HEK293 (cell line): ENCODE data around the gene SMIM32.

ENCODE experiments used
- CTCF ChIP-seq: fragments of 450-650 bp; formaldehyde crosslinking; IDR thresholded peaks from 2 replicates; pipeline ENCODE4 v1.5.1; 2016; ENCODE audit warnings: missing biosample characterization, missing genetic modification characterization
- FEZF1 ChIP-seq: fragments of 450-650 bp; formaldehyde crosslinking; IDR thresholded peaks from 2 replicates; pipeline ENCODE4 v1.5.1; 2016; ENCODE audit warnings: missing biosample characterization, missing genetic modification characterization
- HOXC10 ChIP-seq: sonication (generic); formaldehyde crosslinking; IDR thresholded peaks from 2 replicates; pipeline ENCODE4 v1.8.1; 2023; ENCODE audit warnings: mild to moderate bottlenecking, missing genetic modification reagents
- KLF8 ChIP-seq: fragments of 450-650 bp; formaldehyde crosslinking; IDR thresholded peaks from 2 replicates; pipeline ENCODE4 v1.5.1; 2016; ENCODE audit warnings: missing biosample characterization, missing genetic modification characterization
- PBX3 ChIP-seq: sonication (generic); formaldehyde crosslinking; IDR thresholded peaks from 2 replicates; pipeline ENCODE4 v1.8.1; 2022; ENCODE audit warnings: mild to moderate bottlenecking, moderate library complexity, missing genetic modification reagents
- RBAK ChIP-seq: fragments of 450-650 bp; formaldehyde crosslinking; IDR thresholded peaks from 2 replicates; pipeline ENCODE4 v1.5.1; 2016; ENCODE audit warnings: missing biosample characterization, missing genetic modification characterization
- SP7 ChIP-seq: fragments of 450-650 bp; formaldehyde crosslinking; IDR thresholded peaks from 2 replicates; pipeline ENCODE4 v1.5.1; 2016; ENCODE audit warnings: missing biosample characterization, missing genetic modification characterization
- YY2 ChIP-seq: fragments of 450-650 bp; formaldehyde crosslinking; IDR thresholded peaks from 2 replicates; pipeline ENCODE4 v1.5.1; 2016; ENCODE audit warnings: missing biosample characterization, missing genetic modification characterization
- ZBTB11 ChIP-seq: fragments of 450-650 bp; formaldehyde crosslinking; conservative IDR thresholded peaks from 2 replicates; pipeline ENCODE4 v1.5.1; 2016; ENCODE audit warnings: low read depth, missing biosample characterization, missing genetic modification characterization
- ZBTB21 ChIP-seq: fragments of 450-650 bp; formaldehyde crosslinking; IDR thresholded peaks from 2 replicates; pipeline ENCODE4 v1.5.1; 2017; ENCODE audit warnings: missing biosample characterization, missing genetic modification characterization
- ZBTB48 ChIP-seq: fragments of 450-650 bp; formaldehyde crosslinking; IDR thresholded peaks from 2 replicates; pipeline ENCODE4 v1.5.1; 2016; ENCODE audit warnings: missing biosample characterization, missing genetic modification characterization
- ZFHX2 ChIP-seq: fragments of 450-650 bp; formaldehyde crosslinking; conservative IDR thresholded peaks from 2 replicates; pipeline ENCODE4 v1.5.1; 2016; ENCODE audit warnings: missing biosample characterization, missing genetic modification characterization
- ZNF132 ChIP-seq: fragments of 450-650 bp; formaldehyde crosslinking; IDR thresholded peaks from 2 replicates; pipeline ENCODE4 v1.5.1; 2017; ENCODE audit warnings: missing biosample characterization, missing genetic modification characterization, borderline replicate concordance
- ZNF146 ChIP-seq: fragments of 450-650 bp; formaldehyde crosslinking; IDR thresholded peaks from 2 replicates; pipeline ENCODE4 v1.5.1; 2016; ENCODE audit warnings: missing biosample characterization, missing genetic modification characterization
- ZNF16 ChIP-seq: fragments of 450-650 bp; formaldehyde crosslinking; IDR thresholded peaks from 2 replicates; pipeline ENCODE4 v1.5.1; 2016; ENCODE audit warnings: low read depth, missing biosample characterization, missing genetic modification characterization
- ZNF221 ChIP-seq: fragments of 450-650 bp; formaldehyde crosslinking; IDR thresholded peaks from 2 replicates; pipeline ENCODE4 v1.5.1; 2017; ENCODE audit warnings: missing biosample characterization, missing genetic modification characterization, borderline replicate concordance
- ZNF248 ChIP-seq: fragments of 450-650 bp; formaldehyde crosslinking; IDR thresholded peaks from 2 replicates; pipeline ENCODE4 v1.5.1; 2017; ENCODE audit warnings: missing biosample characterization, missing genetic modification characterization
- ZNF544 ChIP-seq: fragments of 450-650 bp; formaldehyde crosslinking; IDR thresholded peaks from 2 replicates; pipeline ENCODE4 v1.5.0; 2017; ENCODE audit warnings: missing biosample characterization, missing genetic modification characterization
- ZNF549 ChIP-seq: fragments of 450-650 bp; IDR thresholded peaks from 2 replicates; pipeline ENCODE4 v1.5.1; 2018; ENCODE audit warnings: missing biosample characterization, missing genetic modification characterization, mild to moderate bottlenecking, inconsistent platforms, moderate library complexity
- ZNF555 ChIP-seq: fragments of 450-650 bp; formaldehyde crosslinking; conservative IDR thresholded peaks from 2 replicates; pipeline ENCODE4 v1.5.1; 2017; ENCODE audit warnings: missing biosample characterization, mild to moderate bottlenecking, missing genetic modification characterization, inconsistent platforms
- ZNF600 ChIP-seq: fragments of 450-650 bp; formaldehyde crosslinking; IDR thresholded peaks from 2 replicates; pipeline ENCODE4 v1.5.1; 2016; ENCODE audit warnings: missing biosample characterization, missing genetic modification characterization
- ZNF610 ChIP-seq: fragments of 450-650 bp; formaldehyde crosslinking; IDR thresholded peaks from 2 replicates; pipeline ENCODE4 v1.5.1; 2016; ENCODE audit warnings: missing biosample characterization, missing genetic modification characterization, borderline replicate concordance
- ZNF76 ChIP-seq: fragments of 450-650 bp; formaldehyde crosslinking; IDR thresholded peaks from 2 replicates; pipeline ENCODE4; 2016; ENCODE audit warnings: low read depth, missing biosample characterization, missing genetic modification characterization, borderline replicate concordance
- ZNF837 ChIP-seq: fragments of 450-650 bp; formaldehyde crosslinking; IDR thresholded peaks from 2 replicates; pipeline ENCODE4 v1.5.1; 2016; ENCODE audit warnings: missing biosample characterization, missing genetic modification characterization

Gene SMIM32

GRCh38 chr5:136192015-136192525 lies 892 bp downstream of the SMIM32 start (continued):
- no peak for TF ChIP-seq ZNF248
- 0 out of 2 replicates have a peak, but pooled peaks have one; percentile 20 for TF ChIP-seq ZBTB48
- TF ChIP-seq ZNF555 (tag by site-specific recombination), result no peak
- TF ChIP-seq ZNF610 (tag by site-specific recombination), result no peak
- 0 out of 2 replicates have a peak, but pooled peaks have one; percentile 59 for TF ChIP-seq HOXC10 (CRISPR knock-in tag)
- TF ChIP-seq SP7 (tag by site-specific recombination), result no peak
- TF ChIP-seq ZNF221, result no peak
- TF ChIP-seq ZNF544 (tag by site-specific recombination), result no peak
- no peak for TF ChIP-seq ZBTB21 (tag by site-specific recombination)
- TF ChIP-seq ZNF16 (tag by site-specific recombination), result no peak
- TF ChIP-seq ZNF837 (tag by site-specific recombination), result no peak
- no peak for TF ChIP-seq ZNF146 (tag by site-specific recombination)
- TF ChIP-seq YY2 (tag by site-specific recombination), result 0 out of 2 replicates have a peak, but pooled peaks have one; percentile 20
- TF ChIP-seq ZFHX2 (tag by site-specific recombination), result peak; percentile 41; the same call in 1 of the 2 replicates
- TF ChIP-seq ZNF600, result no peak
- peak; percentile 62 for TF ChIP-seq CTCF (tag by site-specific recombination)
- no peak for TF ChIP-seq ZNF549 (tag by site-specific recombination)
- no peak for TF ChIP-seq FEZF1 (tag by site-specific recombination)
- TF ChIP-seq ZNF132 (tag by site-specific recombination), result no peak
- TF ChIP-seq RBAK (tag by site-specific recombination), result no peak
- no peak for TF ChIP-seq ZBTB11 (tag by site-specific recombination)
- 0 out of 2 replicates have a peak, but pooled peaks have one; percentile 10 for TF ChIP-seq PBX3 (CRISPR knock-in tag)
- TF ChIP-seq KLF8, result no peak
- no peak for TF ChIP-seq ZNF76
